Endodermal cell (in vitro differentiated cells): ENCODE measurements around the gene SUPT7L. TPM values are rescaled to one million over a fixed set of nuclear protein-coding genes. Genes with fewer than 3 reads are reported as not detected.

ENCODE experiments used
- DNase-seq: peaks from one replicate; pipeline ENCODE4 v3.0.0-alpha.2; 2017
- H3K27ac ChIP-seq: 2 replicates; pipeline ENCODE4 v1.5.1; 2013; ENCODE audit warnings: mild to moderate bottlenecking, low read depth, low read length, moderate library complexity
- H3K27me3 ChIP-seq: 2 replicates; pipeline ENCODE4 v1.6.1; 2013; ENCODE audit warnings: mild to moderate bottlenecking, low read length, moderate library complexity; ENCODE audit not compliant: insufficient read depth, control insufficient read depth, poor library complexity, severe bottlenecking
- H3K36me3 ChIP-seq: 2 replicates; pipeline ENCODE4 v1.7.0; 2013; ENCODE audit warnings: mild to moderate bottlenecking, low read length, moderate library complexity; ENCODE audit not compliant: control insufficient read depth, insufficient read depth
- H3K4me1 ChIP-seq: one replicate; pipeline ENCODE4 v1.7.0; 2013; ENCODE audit warnings: low read length; ENCODE audit not compliant: control insufficient read depth, insufficient read depth
- H3K4me3 ChIP-seq: 2 replicates; pipeline ENCODE4 v1.5.1; 2013; ENCODE audit warnings: mild to moderate bottlenecking, low read length, moderate library complexity
- H3K9ac ChIP-seq: 2 replicates; pipeline ENCODE4 v1.6.1; 2013; ENCODE audit warnings: mild to moderate bottlenecking, low read length, moderate library complexity; ENCODE audit not compliant: poor library complexity, severe bottlenecking; ENCODE audit errors: extremely low read depth
- H3K9me3 ChIP-seq: 2 replicates; pipeline ENCODE4 v1.6.1; 2013; ENCODE audit warnings: mild to moderate bottlenecking, low read length, moderate library complexity; ENCODE audit not compliant: control insufficient read depth
- H3K27ac Mint-ChIP-seq: 2 replicates; pipeline ENCODE4 v1.8.0; 2020; ENCODE audit warnings: mixed read lengths
- H3K27me3 Mint-ChIP-seq: 2 replicates; pipeline ENCODE4 v1.8.0; 2021; ENCODE audit warnings: mild to moderate bottlenecking, mixed read lengths; ENCODE audit not compliant: insufficient read depth
- H3K36me3 Mint-ChIP-seq: 2 replicates; pipeline ENCODE4 v1.8.0; 2020; ENCODE audit warnings: low read depth, mixed read lengths
- H3K4me1 Mint-ChIP-seq: 2 replicates; pipeline ENCODE4 v1.8.0; 2020; ENCODE audit warnings: mixed read lengths
- H3K4me3 Mint-ChIP-seq: 2 replicates; pipeline ENCODE4 v1.8.0; 2020; ENCODE audit warnings: mild to moderate bottlenecking, moderate library complexity, mixed read lengths
- H3K9me3 Mint-ChIP-seq: 2 replicates; pipeline ENCODE4 v1.8.0; 2020; ENCODE audit warnings: mild to moderate bottlenecking, mixed read lengths
- WGBS, 2 experiments: methylation state at CpG; one replicate each; pipeline versions ENCODE4 v1.1.5 to v1.1.7; 2013; ENCODE audit warnings: missing lambda C conversion rate in 2 of 2, mixed read lengths in 1 of 2; ENCODE audit not compliant: insufficient coverage in 1 of 2, insufficient read length in 1 of 2; 5-methylcytosine and 5-hydroxymethylcytosine counted together
- total RNA-seq, 2 donors: library from RNA; stranded (reverse); fragmentation: NEBNext Ultra II Directional in 1 of 2; extraction: Animal tissue kit (Norgen Biotek cat#: 25700) in 1 of 2; gene quantifications; 2 replicates in 1 of 2; 3 replicates in 1 of 2; pipeline ENCODE4 v1.2.1, GENCODE V29; 2021
- TF ChIP-seq, protein P1 (sequence below): fragments of 200-600 bp; sonication (generic); conservative IDR thresholded peaks from 2 replicates; pipeline ENCODE4 v1.5.0; 2021; ENCODE audit warnings: antibody characterized with exemption, mild to moderate bottlenecking

The SUPT7L gene
- total RNA-seq, 2 donors from 2014 or later = 43.3 to 43.9 TPM

DNA sequence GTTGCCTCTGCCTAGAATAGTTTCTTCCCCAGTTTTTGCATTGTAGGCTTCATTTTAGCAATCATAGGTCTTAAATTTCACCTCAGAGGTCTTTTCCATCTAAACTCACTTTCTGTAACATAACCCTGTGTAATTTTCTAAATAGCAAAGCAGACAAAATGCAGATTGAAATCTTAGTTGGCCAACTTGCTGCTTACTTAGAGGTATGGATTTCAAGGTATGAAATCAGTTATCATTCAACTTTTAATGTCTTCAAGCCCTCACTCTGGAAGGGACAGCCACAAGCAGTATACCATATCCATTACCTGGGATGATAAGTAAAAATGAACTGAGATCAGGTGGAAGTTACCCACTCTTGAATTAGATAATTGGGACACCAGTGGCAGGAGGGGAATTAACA is 38.5 kb downstream of the SUPT7L start:
- no peaks in the 10 kb centered on the region for H3K27me3 Mint-ChIP-seq
- Histone ChIP-seq H3K27ac (no peak overlapping the region), H3K9ac (no peak overlapping the region), H3K4me1 (no peaks in the 10 kb centered on the region), H3K36me3 (peaks cover 48% of the 10 kb centered on the region), H3K4me3 (no peak overlapping the region), H3K9me3 (no peaks in the 10 kb centered on the region), H3K27me3 (no peaks in the 10 kb centered on the region)
- peaks cover 28% of the 10 kb centered on the region for H3K36me3 Mint-ChIP-seq
- TF ChIP-seq, protein P1, sequence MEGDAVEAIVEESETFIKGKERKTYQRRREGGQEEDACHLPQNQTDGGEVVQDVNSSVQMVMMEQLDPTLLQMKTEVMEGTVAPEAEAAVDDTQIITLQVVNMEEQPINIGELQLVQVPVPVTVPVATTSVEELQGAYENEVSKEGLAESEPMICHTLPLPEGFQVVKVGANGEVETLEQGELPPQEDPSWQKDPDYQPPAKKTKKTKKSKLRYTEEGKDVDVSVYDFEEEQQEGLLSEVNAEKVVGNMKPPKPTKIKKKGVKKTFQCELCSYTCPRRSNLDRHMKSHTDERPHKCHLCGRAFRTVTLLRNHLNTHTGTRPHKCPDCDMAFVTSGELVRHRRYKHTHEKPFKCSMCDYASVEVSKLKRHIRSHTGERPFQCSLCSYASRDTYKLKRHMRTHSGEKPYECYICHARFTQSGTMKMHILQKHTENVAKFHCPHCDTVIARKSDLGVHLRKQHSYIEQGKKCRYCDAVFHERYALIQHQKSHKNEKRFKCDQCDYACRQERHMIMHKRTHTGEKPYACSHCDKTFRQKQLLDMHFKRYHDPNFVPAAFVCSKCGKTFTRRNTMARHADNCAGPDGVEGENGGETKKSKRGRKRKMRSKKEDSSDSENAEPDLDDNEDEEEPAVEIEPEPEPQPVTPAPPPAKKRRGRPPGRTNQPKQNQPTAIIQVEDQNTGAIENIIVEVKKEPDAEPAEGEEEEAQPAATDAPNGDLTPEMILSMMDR = no peak
- no peak overlapping the region for H3K4me3 Mint-ChIP-seq
- DNase-seq = no peak
- no peak overlapping the region for H3K27ac Mint-ChIP-seq
- H3K9me3 Mint-ChIP-seq = no peaks in the 10 kb centered on the region
- H3K4me1 Mint-ChIP-seq = peaks cover 11% of the 10 kb centered on the region

DNA sequence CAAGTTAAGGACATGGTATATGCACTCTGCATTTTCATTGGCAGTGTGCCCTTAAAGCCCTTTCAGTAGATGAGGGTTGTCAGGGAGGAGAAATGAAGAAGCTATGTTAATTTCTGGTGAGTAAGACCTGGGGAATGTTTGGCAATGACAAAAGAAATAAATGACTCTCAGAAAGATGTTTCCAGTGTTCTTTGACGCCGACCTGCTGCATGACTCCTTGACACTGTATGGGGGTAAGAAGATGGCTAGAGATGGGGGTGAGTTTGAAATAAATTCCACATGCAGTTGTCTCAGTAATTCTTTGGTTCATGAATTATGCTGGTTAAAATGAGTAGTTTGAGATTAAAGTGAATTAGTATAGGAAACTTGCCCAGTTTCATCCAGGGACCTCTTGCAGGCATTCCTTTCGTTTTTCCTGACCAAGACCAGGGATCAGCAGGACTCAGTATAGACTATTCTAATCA is 40.5 kb downstream of the SUPT7L start:
- 50 to 76% methylated on average over 2 to 3 of the region's 3 CpGs for WGBS, 2 experiments
- Mint-ChIP-seq H3K4me3 (no peak overlapping the region), H3K9me3 (no peaks in the 10 kb centered on the region), H3K27ac (peak overlapping the region; percentile 62), H3K36me3 (peaks cover 41% of the 10 kb centered on the region), H3K27me3 (no peaks in the 10 kb centered on the region), H3K4me1 (peaks cover 1% of the 10 kb centered on the region)
- Histone ChIP-seq H3K9me3 (no peaks in the 10 kb centered on the region), H3K4me1 (no peaks in the 10 kb centered on the region), H3K4me3 (no peak overlapping the region), H3K27ac (no peak overlapping the region), H3K9ac (no peak overlapping the region), H3K27me3 (no peaks in the 10 kb centered on the region), H3K36me3 (peaks cover 59% of the 10 kb centered on the region)
- no peak for DNase-seq
- TF ChIP-seq, protein P1 = no peak

- no peaks in the 10 kb centered on the region for H3K27me3 Mint-ChIP-seq
- Histone ChIP-seq H3K4me3 (no peak overlapping the region), H3K9me3 (no peaks in the 10 kb centered on the region), H3K9ac (no peak overlapping the region), H3K27me3 (no peaks in the 10 kb centered on the region), H3K27ac (no peak overlapping the region), H3K36me3 (peaks cover 74% of the 10 kb centered on the region), H3K4me1 (no peaks in the 10 kb centered on the region)
- no peak for DNase-seq
- no peaks in the 10 kb centered on the region for H3K4me1 Mint-ChIP-seq
- 79% methylated on average over 1 of the region's 1 CpG; no CpG with 5 or more reads in 1 of the 2 experiments for WGBS, 2 experiments
- H3K9me3 Mint-ChIP-seq = no peaks in the 10 kb centered on the region
- TF ChIP-seq, protein P1 = peak; percentile 63
- no peak overlapping the region for H3K4me3 Mint-ChIP-seq
- no peak overlapping the region for H3K27ac Mint-ChIP-seq
- peaks cover 55% of the 10 kb centered on the region for H3K36me3 Mint-ChIP-seq
These were observed 41.9 kb downstream of the SUPT7L start for GRCh38 chr2:27621524-27621923.
